Stimulated activated CD4-positive, alpha-beta T cell treated with anti-CD3 and anti-CD28 coated beads, Interleukin-15, amount 100 ng/mL, for 48 hours (primary cell): ENCODE data around the gene NKPD1.

Experiments used
- DNase-seq, 2 donors: peaks; one replicate each; pipeline ENCODE4 v3.0.0-alpha.2; 2020; ENCODE audit warnings: low read depth in 2 of 2

The NKPD1 gene

GRCh38 chr19:45175515-45176345 is 14.9 kb upstream of the NKPD1 start:
- DNase-seq, result no peak

GRCh38 chr19:45173816-45174215 is 13.0 kb upstream of the NKPD1 start:
- DNase-seq, result no peak

GRCh38 chr19:45172611-45173208 is 11.9 kb upstream of the NKPD1 start:
- no peak for DNase-seq

GRCh38 chr19:45172173-45172572 is 11.4 kb upstream of the NKPD1 start:
- no peak for DNase-seq

- no peak for DNase-seq
Measured at GRCh38 chr19:45171211-45171623, 10.4 kb upstream of the NKPD1 start.

- DNase-seq, result no peak
Measured at GRCh38 chr19:45170146-45171106, 9.6 kb upstream of the NKPD1 start.

- DNase-seq, result no peak
Measured at GRCh38 chr19:45169602-45170001, 8.8 kb upstream of the NKPD1 start.

- no peak for DNase-seq
Measured at GRCh38 chr19:45168767-45169351, 8.1 kb upstream of the NKPD1 start.

GRCh38 chr19:45166723-45167252 is 6.0 kb upstream of the NKPD1 start:
- DNase-seq, result no peak

GRCh38 chr19:45164577-45165335 is 4.0 kb upstream of the NKPD1 start:
- DNase-seq, result peak in 1 of 2 donors; percentile 35

GRCh38 chr19:45163751-45164460 is 3.1 kb upstream of the NKPD1 start:
- no peak for DNase-seq

- DNase-seq, result no peak
Measured at GRCh38 chr19:45163156-45163555, 2.4 kb upstream of the NKPD1 start.

- DNase-seq, result no peak
Measured at GRCh38 chr19:45162608-45163143, 1.9 kb upstream of the NKPD1 start.

GRCh38 chr19:45161738-45162607 is 1.2 kb upstream of the NKPD1 start:
- no peak for DNase-seq

GRCh38 chr19:45159971-45160324 is 834 bp downstream of the NKPD1 start:
- no peak for DNase-seq

GRCh38 chr19:45159210-45159970 is 1.4 kb downstream of the NKPD1 start:
- no peak for DNase-seq

- DNase-seq, result no peak
Measured at GRCh38 chr19:45158503-45159209, 2.1 kb downstream of the NKPD1 start.

GRCh38 chr19:45156751-45157150 is 4.0 kb downstream of the NKPD1 start:
- DNase-seq, result no peak
